ENCODE data around the gene GPR32. TPM values are rescaled to one million over a fixed set of nuclear protein-coding genes. Genes with fewer than 3 reads are reported as not detected.
A peak's percentile ranks its signal among the peaks of the same experiment; 100 is the strongest.
"Not testable (repeated sequence)": the region's sequence is repeated elsewhere in the genome, so short reads cannot be mapped to it uniquely, and the experiment has no call there.

Gene GPR32
- total RNA-seq = not detected
- long read RNA-seq = 0 reads

- H3K27ac ChIP-seq; H3K4me3 ChIP-seq; intact Hi-C loops (cut with DNase I); H3K36me3 ChIP-seq; H3K4me1 ChIP-seq; H3K27me3 ChIP-seq; DNase-seq; H3K9me3 ChIP-seq; ATAC-seq: not testable (repeated sequence)
- 46% methylated on average over 2 of the region's 2 CpGs for WGBS (ENCODE audit: insufficient coverage, low coverage, low lambda C conversion rate, missing lambda C conversion rate)
Observed at GRCh38 chr19:50770164-50770563, at the start of gene GPR32. TSS of gene GPR32 (plus strand) at chr19:50770464. CDS start at chr19:50770601, 137 bp downstream.

GRCh38 chr19:50720921-50721381, 49.3 kb upstream of the GPR32 start:
- Histone ChIP-seq H3K27me3 (no peaks in the 10 kb centered on the region), H3K9me3 (no peaks in the 10 kb centered on the region), H3K36me3 (no peaks in the 10 kb centered on the region), H3K27ac (no peak overlapping the region), H3K4me3 (no peak overlapping the region), H3K4me1 (peaks cover 0 to 4% (median 0%) of the 10 kb centered on the region in 4 donors)
- no peak for DNase-seq
- intact Hi-C loops (cut with DNase I) = no loop called here
- ATAC-seq = no peak
- WGBS (ENCODE audit: insufficient coverage, low coverage, low lambda C conversion rate, missing lambda C conversion rate) = 40% methylated on average over 4 of the region's 8 CpGs
- no peak for TF ChIP-seq POLR2A (IDR thresholded peaks at IDR 0.05)
- TF ChIP-seq CTCF (IDR thresholded peaks at IDR 0.05) = no peak

GRCh38 chr19:50721441-50722137, 48.7 kb upstream of the GPR32 start:
- H3K27ac ChIP-seq = no peak overlapping the region
- WGBS (ENCODE audit: insufficient coverage, low coverage, low lambda C conversion rate, missing lambda C conversion rate) = 52% methylated on average over 3 of the region's 10 CpGs
- DNase-seq (no peak), ATAC-seq (no peak)
- peaks cover 0 to 4% (median 0%) of the 10 kb centered on the region in 4 donors for H3K4me1 ChIP-seq
- H3K9me3 ChIP-seq = no peaks in the 10 kb centered on the region
- H3K4me3 ChIP-seq = no peak overlapping the region
- no peak for TF ChIP-seq POLR2A (IDR thresholded peaks at IDR 0.05)
- no peaks in the 10 kb centered on the region for H3K36me3 ChIP-seq
- no peaks in the 10 kb centered on the region for H3K27me3 ChIP-seq
- intact Hi-C loops (cut with DNase I) = no loop called here

- WGBS (ENCODE audit: insufficient coverage, low coverage, low lambda C conversion rate, missing lambda C conversion rate) = 24% methylated on average over 9 of the region's 15 CpGs
- ATAC-seq (no peak), DNase-seq (no peak)
- peaks cover 0 to 4% (median 0%) of the 10 kb centered on the region in 4 donors for H3K4me1 ChIP-seq
- H3K27ac ChIP-seq = peak overlapping the region in 1 of 3 donors; percentile 13
- H3K36me3 ChIP-seq = no peaks in the 10 kb centered on the region
- intact Hi-C loops (cut with DNase I) = no loop called here
- H3K4me3 ChIP-seq = no peak overlapping the region
- H3K27me3 ChIP-seq = no peaks in the 10 kb centered on the region
- no peaks in the 10 kb centered on the region for H3K9me3 ChIP-seq
- TF ChIP-seq POLR2A (IDR thresholded peaks at IDR 0.05) = no peak
- TF ChIP-seq CTCF (IDR thresholded peaks at IDR 0.05) = no peak
Observed at GRCh38 chr19:50722201-50723013, 47.9 kb upstream of the GPR32 start.

GRCh38 chr19:50723069-50723468, 47.2 kb upstream of the GPR32 start, which contains the start of gene CLEC11A:
TSS of gene CLEC11A (plus strand) at chr19:50723364. CDS start at chr19:50723526, 162 bp downstream.
- Histone ChIP-seq H3K36me3 (no peaks in the 10 kb centered on the region), H3K9me3 (no peaks in the 10 kb centered on the region), H3K4me3 (peak within 1 kb of the TSS; percentile 25 to 67 (median 44)), H3K4me1 (peaks cover 0 to 4% (median 0%) of the 10 kb centered on the region in 4 donors), H3K27ac (peak within 1 kb of the TSS in 1 of 3 donors; percentile 51), H3K27me3 (no peaks in the 10 kb centered on the region)
- WGBS (ENCODE audit: insufficient coverage, low coverage, low lambda C conversion rate, missing lambda C conversion rate) = 14% methylated on average over 15 of the region's 15 CpGs
- ATAC-seq (peak in 1 of 4 donors; percentile 1), DNase-seq (no peak)
- intact Hi-C loops (cut with DNase I) = no loop called here
- TF ChIP-seq CTCF (IDR thresholded peaks at IDR 0.05) (no peak), POLR2A (IDR thresholded peaks at IDR 0.05) (no peak)

All from right lobe of liver (tissue), 6 donors.